Fibroblast of mammary gland (primary cell): ENCODE results near the gene SOHLH2.
A peak's percentile ranks its signal among the peaks of the same experiment; 100 is the strongest.

ENCODE experiments used
- DNase-seq: peaks from one replicate; pipeline ENCODE4 v3.0.0-alpha.2; 2010; ENCODE audit warnings: low read depth
- H3K4me3 ChIP-seq: 2 replicates; pipeline ENCODE4 v1.5.1; 2011; ENCODE audit warnings: low read depth, mild to moderate bottlenecking, low read length, moderate library complexity; ENCODE audit not compliant: control insufficient read depth
- TF ChIP-seq, protein P1 (sequence below): conservative IDR thresholded peaks from 2 replicates; pipeline ENCODE4 v1.5.1; 2011; ENCODE audit warnings: low read depth, low read length, inconsistent platforms; ENCODE audit not compliant: control insufficient read depth, insufficient read depth

SOHLH2 gene

DNA sequence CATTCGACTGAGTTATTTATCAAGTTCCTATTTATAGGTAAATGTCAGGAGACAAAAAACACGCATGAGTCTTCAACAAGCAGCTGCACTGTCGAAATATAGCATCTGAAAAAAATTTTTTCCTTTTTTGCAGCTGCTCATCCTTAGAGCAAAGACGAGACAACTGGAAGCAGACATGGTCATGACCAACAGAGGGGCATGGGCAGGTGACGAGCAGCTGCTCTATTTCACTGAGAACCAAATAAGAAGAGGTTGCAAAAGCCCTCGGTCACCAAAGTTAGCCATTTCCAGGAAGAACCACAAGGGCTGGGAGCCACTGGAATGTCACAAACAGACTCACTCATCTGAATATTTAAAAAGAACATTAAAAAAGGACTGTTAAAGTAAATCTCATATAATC is 22.2 kb downstream of the SOHLH2 start:
- no peak for DNase-seq
- no peak overlapping the region for H3K4me3 ChIP-seq
- TF ChIP-seq, protein P1, sequence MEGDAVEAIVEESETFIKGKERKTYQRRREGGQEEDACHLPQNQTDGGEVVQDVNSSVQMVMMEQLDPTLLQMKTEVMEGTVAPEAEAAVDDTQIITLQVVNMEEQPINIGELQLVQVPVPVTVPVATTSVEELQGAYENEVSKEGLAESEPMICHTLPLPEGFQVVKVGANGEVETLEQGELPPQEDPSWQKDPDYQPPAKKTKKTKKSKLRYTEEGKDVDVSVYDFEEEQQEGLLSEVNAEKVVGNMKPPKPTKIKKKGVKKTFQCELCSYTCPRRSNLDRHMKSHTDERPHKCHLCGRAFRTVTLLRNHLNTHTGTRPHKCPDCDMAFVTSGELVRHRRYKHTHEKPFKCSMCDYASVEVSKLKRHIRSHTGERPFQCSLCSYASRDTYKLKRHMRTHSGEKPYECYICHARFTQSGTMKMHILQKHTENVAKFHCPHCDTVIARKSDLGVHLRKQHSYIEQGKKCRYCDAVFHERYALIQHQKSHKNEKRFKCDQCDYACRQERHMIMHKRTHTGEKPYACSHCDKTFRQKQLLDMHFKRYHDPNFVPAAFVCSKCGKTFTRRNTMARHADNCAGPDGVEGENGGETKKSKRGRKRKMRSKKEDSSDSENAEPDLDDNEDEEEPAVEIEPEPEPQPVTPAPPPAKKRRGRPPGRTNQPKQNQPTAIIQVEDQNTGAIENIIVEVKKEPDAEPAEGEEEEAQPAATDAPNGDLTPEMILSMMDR, result no peak

DNA sequence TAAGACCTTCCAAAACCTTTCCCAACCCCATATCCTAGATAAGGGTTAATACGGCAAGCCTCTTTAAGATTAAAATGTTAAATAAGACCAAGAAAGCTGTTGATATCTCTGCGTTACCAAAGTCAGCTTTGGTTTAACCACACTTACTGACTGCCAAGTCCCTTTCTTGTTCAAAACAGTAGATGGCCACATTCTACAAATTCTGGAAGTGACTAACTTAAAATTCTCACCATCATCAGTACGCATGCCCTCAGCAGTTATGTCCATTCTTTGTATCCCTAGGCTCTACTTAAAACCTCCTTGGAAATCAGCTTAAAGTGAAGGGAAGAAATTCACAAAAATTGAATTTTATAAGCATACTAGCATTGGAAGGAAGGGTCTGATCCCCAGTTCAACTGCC is 23.6 kb downstream of the SOHLH2 start:
- TF ChIP-seq, protein P1, result no peak
- DNase-seq, result peak; percentile 5
- H3K4me3 ChIP-seq, result no peak overlapping the region

DNA sequence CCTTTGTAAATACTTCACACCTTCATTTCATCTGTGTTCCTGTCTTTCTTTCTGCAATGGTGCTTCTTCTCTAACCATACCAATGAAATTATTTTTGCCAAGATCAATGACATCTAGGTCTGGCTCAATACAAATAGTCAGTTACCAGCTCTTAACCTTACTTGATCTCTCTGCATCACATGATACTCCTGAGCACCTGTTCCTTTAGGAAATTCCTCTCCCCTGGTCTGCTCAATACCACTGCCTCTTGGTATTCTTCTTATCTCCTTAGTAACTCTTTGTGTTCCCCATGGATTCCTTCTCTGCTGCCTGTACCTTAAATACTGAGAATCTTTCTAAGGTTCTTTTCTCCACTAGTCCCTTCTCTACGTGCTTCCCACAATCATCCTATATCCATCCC is 25.9 kb downstream of the SOHLH2 start:
- TF ChIP-seq, protein P1, result no peak
- no peak overlapping the region for H3K4me3 ChIP-seq
- no peak for DNase-seq

DNA sequence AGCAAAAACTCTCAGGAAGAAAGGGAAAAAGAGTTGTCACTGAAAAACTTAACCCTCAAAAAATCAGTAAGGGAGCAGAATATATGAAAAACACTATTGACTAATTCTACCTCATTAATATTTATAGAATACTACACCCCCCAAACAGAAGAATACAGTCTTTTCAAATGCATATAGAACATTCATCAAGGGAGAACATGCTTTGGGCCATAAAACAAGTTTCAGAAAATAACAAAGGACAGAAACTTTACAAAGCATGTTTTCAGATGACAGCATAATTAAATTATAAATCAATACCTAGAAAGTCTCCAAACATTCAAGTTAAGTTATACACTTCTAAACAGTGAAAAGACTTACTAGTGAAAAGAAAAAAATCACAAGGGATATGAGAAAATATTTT is 30.5 kb downstream of the SOHLH2 start:
- no peak overlapping the region for H3K4me3 ChIP-seq
- DNase-seq, result no peak
- TF ChIP-seq, protein P1, result no peak

DNA sequence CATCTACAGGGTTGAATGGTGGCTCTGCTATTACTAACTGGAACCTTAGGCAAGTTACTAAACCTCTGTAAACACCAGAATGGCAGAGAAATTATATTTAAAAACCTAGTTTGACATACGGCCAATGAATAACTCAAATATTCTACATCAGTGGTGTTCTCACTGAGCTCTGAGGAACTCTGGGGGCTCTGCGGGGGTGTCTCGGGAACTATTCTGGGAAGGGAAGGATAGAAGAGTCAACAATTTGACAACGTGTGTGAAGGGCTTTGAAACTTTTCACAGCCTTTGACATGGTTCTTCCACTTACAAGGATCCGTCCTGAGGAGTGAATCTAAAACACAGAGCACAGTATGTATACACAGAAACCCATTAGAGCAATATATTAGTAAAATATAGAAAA is 38.7 kb downstream of the SOHLH2 start:
- TF ChIP-seq, protein P1, result no peak

DNA sequence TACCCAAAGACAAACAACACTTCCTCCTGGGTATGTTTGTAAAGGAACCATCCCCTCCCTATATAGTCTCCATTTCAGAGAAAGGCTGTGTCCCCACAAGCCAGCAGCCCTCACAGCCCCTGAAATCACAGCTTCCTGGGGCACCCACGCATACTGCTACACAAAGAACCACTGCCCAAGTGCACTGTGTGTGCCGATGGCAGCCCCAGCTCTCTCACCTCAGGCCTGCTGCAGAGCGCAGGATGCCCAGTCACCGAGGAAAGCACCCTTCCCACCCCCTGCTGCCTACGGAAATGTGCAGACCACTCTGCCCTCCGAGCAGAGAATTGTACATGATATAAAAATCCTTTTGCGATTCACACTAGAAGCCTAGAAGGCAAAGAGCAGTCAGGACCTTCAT is 39.4 kb downstream of the SOHLH2 start:
- no peak for DNase-seq
- TF ChIP-seq, protein P1, result no peak
- H3K4me3 ChIP-seq, result no peak overlapping the region

More for the DNA sequence above, 38.7 kb downstream of the SOHLH2 start:
- no peak for DNase-seq
- H3K4me3 ChIP-seq, result no peak overlapping the region
